ENCODE results near the gene S100A16.

DNA sequence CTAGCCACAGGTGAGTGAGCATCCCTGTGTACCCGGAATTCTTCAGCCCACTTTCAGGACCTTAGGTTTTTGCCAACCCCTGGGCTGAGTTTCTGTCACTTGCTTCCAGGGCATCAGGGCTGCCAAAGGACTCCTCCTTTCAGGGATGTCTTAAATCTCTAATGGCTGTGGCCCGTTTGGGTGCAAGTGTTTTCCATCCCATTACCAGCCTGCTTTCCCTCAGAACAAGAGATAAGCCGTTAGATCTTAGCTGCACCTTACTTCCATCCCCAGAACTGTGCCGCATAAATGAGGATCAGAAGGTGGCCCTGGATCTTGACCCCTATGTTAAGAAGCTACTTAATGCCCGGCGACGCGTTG lies 46.2 kb upstream of the S100A16 start:
- TF ChIP-seq, protein P1, sequence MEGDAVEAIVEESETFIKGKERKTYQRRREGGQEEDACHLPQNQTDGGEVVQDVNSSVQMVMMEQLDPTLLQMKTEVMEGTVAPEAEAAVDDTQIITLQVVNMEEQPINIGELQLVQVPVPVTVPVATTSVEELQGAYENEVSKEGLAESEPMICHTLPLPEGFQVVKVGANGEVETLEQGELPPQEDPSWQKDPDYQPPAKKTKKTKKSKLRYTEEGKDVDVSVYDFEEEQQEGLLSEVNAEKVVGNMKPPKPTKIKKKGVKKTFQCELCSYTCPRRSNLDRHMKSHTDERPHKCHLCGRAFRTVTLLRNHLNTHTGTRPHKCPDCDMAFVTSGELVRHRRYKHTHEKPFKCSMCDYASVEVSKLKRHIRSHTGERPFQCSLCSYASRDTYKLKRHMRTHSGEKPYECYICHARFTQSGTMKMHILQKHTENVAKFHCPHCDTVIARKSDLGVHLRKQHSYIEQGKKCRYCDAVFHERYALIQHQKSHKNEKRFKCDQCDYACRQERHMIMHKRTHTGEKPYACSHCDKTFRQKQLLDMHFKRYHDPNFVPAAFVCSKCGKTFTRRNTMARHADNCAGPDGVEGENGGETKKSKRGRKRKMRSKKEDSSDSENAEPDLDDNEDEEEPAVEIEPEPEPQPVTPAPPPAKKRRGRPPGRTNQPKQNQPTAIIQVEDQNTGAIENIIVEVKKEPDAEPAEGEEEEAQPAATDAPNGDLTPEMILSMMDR (conservative IDR thresholded peaks at IDR 0.05 in 1 of 2, IDR thresholded peaks at IDR 0.05 in 1 of 2; ENCODE audit: low read depth in 1 of 2, low read length in 2 of 2): no peak
- TF ChIP-seq EZH2 (IDR thresholded peaks at IDR 0.05; ENCODE audit: low read length, missing control alignments): no peak
